Chondrocyte (in vitro differentiated cells): ENCODE data around the gene SYT17. TPM values are rescaled to one million over a fixed set of nuclear protein-coding genes. Genes with fewer than 3 reads are reported as not detected.

Experiments
- DNase-seq: peaks from one replicate; pipeline ENCODE4 v3.0.0; 2021; ENCODE audit warnings: mixed read lengths, low spot score
- H3K27ac Mint-ChIP-seq: one replicate; pipeline ENCODE4 v1.8.0; 2021; ENCODE audit warnings: mild to moderate bottlenecking, moderate library complexity, mixed read lengths; ENCODE audit not compliant: unreplicated experiment
- H3K27me3 Mint-ChIP-seq: 2 replicates; pipeline ENCODE4 v1.8.0; 2021; ENCODE audit warnings: low read depth, mixed read lengths
- H3K36me3 Mint-ChIP-seq: 2 replicates; pipeline ENCODE4 v1.8.0; 2021; ENCODE audit warnings: low read depth, mixed read lengths
- H3K4me1 Mint-ChIP-seq: 2 replicates; pipeline ENCODE4 v1.8.0; 2021; ENCODE audit warnings: low read depth, mild to moderate bottlenecking, mixed read lengths
- H3K4me3 Mint-ChIP-seq: one replicate; pipeline ENCODE4 v1.8.0; 2021; ENCODE audit warnings: mild to moderate bottlenecking, moderate library complexity, mixed read lengths; ENCODE audit not compliant: unreplicated experiment
- H3K9me3 Mint-ChIP-seq: 2 replicates; pipeline ENCODE4 v1.8.0; 2021; ENCODE audit warnings: low read depth, mixed read lengths
- CTCF ChIP-seq: fragments of 200-600 bp; sonication (generic); IDR thresholded peaks from 2 replicates; pipeline ENCODE4 v1.5.0; 2021; ENCODE audit warnings: antibody characterized with exemption, mild to moderate bottlenecking, moderate library complexity
- total RNA-seq: library from RNA; stranded (reverse); gene quantifications from 3 replicates; pipeline ENCODE4 v1.2.1, GENCODE V29; 2021

The SYT17 gene
- total RNA-seq, 1 donor from 2014 or later: 0.97 TPM

GRCh38 chr16:19266774-19267173 is 98.7 kb downstream of the SYT17 start:
- no peaks in the 10 kb centered on the region for H3K4me1 Mint-ChIP-seq
- H3K4me3 Mint-ChIP-seq: no peak overlapping the region
- H3K27me3 Mint-ChIP-seq: peaks cover 2% of the 10 kb centered on the region
- H3K27ac Mint-ChIP-seq: no peak overlapping the region
- no peak for TF ChIP-seq CTCF
- H3K9me3 Mint-ChIP-seq: peaks cover 22% of the 10 kb centered on the region
- H3K36me3 Mint-ChIP-seq: no peaks in the 10 kb centered on the region
- no peak for DNase-seq

GRCh38 chr16:19269098-19269497 is 101.1 kb downstream of the SYT17 start:
- Mint-ChIP-seq H3K36me3 (no peaks in the 10 kb centered on the region), H3K4me1 (no peaks in the 10 kb centered on the region), H3K27ac (no peak overlapping the region), H3K9me3 (peaks cover 22% of the 10 kb centered on the region), H3K4me3 (no peak overlapping the region), H3K27me3 (peaks cover 1% of the 10 kb centered on the region)
- TF ChIP-seq CTCF: no peak
- DNase-seq: no peak

GRCh38 chr16:19274165-19274797 is 106.2 kb downstream of the SYT17 start:
- TF ChIP-seq CTCF: no peak
- no peak for DNase-seq
- Mint-ChIP-seq H3K27me3 (peaks cover 3% of the 10 kb centered on the region), H3K27ac (no peak overlapping the region), H3K4me3 (no peak overlapping the region), H3K9me3 (peaks cover 7% of the 10 kb centered on the region), H3K36me3 (no peaks in the 10 kb centered on the region), H3K4me1 (no peaks in the 10 kb centered on the region)

GRCh38 chr16:19278403-19278802 is 110.4 kb downstream of the SYT17 start:
- H3K4me3 Mint-ChIP-seq: no peak overlapping the region
- no peak for DNase-seq
- no peaks in the 10 kb centered on the region for H3K36me3 Mint-ChIP-seq
- peaks cover 7% of the 10 kb centered on the region for H3K9me3 Mint-ChIP-seq
- no peaks in the 10 kb centered on the region for H3K4me1 Mint-ChIP-seq
- peaks cover 2% of the 10 kb centered on the region for H3K27me3 Mint-ChIP-seq
- H3K27ac Mint-ChIP-seq: no peak overlapping the region
- TF ChIP-seq CTCF: no peak

- DNase-seq: no peak
- no peaks in the 10 kb centered on the region for H3K36me3 Mint-ChIP-seq
- peaks cover 3% of the 10 kb centered on the region for H3K4me1 Mint-ChIP-seq
- peaks cover 2% of the 10 kb centered on the region for H3K27me3 Mint-ChIP-seq
- no peak overlapping the region for H3K4me3 Mint-ChIP-seq
- H3K9me3 Mint-ChIP-seq: peaks cover 7% of the 10 kb centered on the region
- no peak for TF ChIP-seq CTCF
- no peak overlapping the region for H3K27ac Mint-ChIP-seq
These were observed 113.2 kb downstream of the SYT17 start for GRCh38 chr16:19281246-19281645.
